Chondrocyte (in vitro differentiated cells): ENCODE measurements around the gene CPZ. TPM values are rescaled to one million over a fixed set of nuclear protein-coding genes. Genes with fewer than 3 reads are reported as not detected.

ENCODE experiments used
- DNase-seq: peaks from one replicate; pipeline ENCODE4 v3.0.0; 2021; ENCODE audit warnings: mixed read lengths, low spot score
- H3K27ac Mint-ChIP-seq: one replicate; pipeline ENCODE4 v1.8.0; 2021; ENCODE audit warnings: mild to moderate bottlenecking, moderate library complexity, mixed read lengths; ENCODE audit not compliant: unreplicated experiment
- H3K27me3 Mint-ChIP-seq: 2 replicates; pipeline ENCODE4 v1.8.0; 2021; ENCODE audit warnings: low read depth, mixed read lengths
- H3K36me3 Mint-ChIP-seq: 2 replicates; pipeline ENCODE4 v1.8.0; 2021; ENCODE audit warnings: low read depth, mixed read lengths
- H3K4me1 Mint-ChIP-seq: 2 replicates; pipeline ENCODE4 v1.8.0; 2021; ENCODE audit warnings: low read depth, mild to moderate bottlenecking, mixed read lengths
- H3K4me3 Mint-ChIP-seq: one replicate; pipeline ENCODE4 v1.8.0; 2021; ENCODE audit warnings: mild to moderate bottlenecking, moderate library complexity, mixed read lengths; ENCODE audit not compliant: unreplicated experiment
- H3K9me3 Mint-ChIP-seq: 2 replicates; pipeline ENCODE4 v1.8.0; 2021; ENCODE audit warnings: low read depth, mixed read lengths
- total RNA-seq: library from RNA; stranded (reverse); gene quantifications from 3 replicates; pipeline ENCODE4 v1.2.1, GENCODE V29; 2021
- TF ChIP-seq, protein P1 (sequence below): fragments of 200-600 bp; sonication (generic); IDR thresholded peaks from 2 replicates; pipeline ENCODE4 v1.5.0; 2021; ENCODE audit warnings: antibody characterized with exemption, mild to moderate bottlenecking, moderate library complexity

The CPZ gene
- total RNA-seq, 1 donor from 2014 or later = 9.5 TPM

DNA sequence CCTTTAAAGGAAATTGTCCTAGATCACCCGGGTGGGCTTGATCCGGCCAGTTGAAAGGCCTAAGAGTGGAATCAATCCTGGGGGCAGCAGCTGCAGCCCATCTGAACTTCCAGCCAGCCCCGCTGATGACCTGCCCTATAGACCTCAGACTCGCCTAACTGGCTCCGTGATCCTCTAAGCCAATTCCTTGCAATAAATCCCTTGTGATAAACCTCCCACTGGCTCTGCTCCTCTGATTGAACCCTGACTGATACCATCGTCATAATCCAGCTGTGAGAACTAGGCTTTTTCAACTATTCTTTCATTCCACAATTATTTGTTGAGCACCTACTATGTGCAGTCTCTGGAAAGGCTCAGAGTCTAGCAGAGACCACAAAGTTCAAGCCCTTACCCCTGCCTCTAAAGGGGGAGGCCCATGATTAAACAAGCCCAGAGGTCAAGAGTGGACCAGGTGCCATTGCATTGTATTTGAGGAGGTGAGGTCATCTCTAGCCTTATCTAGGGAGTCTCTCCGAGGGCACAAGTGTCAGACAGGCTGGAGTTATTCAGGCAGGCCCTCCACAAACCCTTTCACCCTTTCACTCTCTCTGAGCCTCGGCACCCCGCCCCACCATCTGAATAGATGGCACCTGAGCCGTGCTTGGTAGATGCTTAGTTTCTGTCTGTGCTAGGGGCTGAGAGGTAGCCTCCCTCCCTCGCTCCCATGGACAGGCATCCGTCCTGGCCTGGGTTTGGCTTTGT is 32.9 kb upstream of the CPZ start:
- Mint-ChIP-seq H3K4me3 (no peak overlapping the region), H3K27me3 (no peaks in the 10 kb centered on the region), H3K36me3 (no peaks in the 10 kb centered on the region), H3K4me1 (peaks cover 5% of the 10 kb centered on the region), H3K27ac (no peak overlapping the region), H3K9me3 (no peaks in the 10 kb centered on the region)
- TF ChIP-seq, protein P1, sequence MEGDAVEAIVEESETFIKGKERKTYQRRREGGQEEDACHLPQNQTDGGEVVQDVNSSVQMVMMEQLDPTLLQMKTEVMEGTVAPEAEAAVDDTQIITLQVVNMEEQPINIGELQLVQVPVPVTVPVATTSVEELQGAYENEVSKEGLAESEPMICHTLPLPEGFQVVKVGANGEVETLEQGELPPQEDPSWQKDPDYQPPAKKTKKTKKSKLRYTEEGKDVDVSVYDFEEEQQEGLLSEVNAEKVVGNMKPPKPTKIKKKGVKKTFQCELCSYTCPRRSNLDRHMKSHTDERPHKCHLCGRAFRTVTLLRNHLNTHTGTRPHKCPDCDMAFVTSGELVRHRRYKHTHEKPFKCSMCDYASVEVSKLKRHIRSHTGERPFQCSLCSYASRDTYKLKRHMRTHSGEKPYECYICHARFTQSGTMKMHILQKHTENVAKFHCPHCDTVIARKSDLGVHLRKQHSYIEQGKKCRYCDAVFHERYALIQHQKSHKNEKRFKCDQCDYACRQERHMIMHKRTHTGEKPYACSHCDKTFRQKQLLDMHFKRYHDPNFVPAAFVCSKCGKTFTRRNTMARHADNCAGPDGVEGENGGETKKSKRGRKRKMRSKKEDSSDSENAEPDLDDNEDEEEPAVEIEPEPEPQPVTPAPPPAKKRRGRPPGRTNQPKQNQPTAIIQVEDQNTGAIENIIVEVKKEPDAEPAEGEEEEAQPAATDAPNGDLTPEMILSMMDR = no peak
- no peak for DNase-seq

DNA sequence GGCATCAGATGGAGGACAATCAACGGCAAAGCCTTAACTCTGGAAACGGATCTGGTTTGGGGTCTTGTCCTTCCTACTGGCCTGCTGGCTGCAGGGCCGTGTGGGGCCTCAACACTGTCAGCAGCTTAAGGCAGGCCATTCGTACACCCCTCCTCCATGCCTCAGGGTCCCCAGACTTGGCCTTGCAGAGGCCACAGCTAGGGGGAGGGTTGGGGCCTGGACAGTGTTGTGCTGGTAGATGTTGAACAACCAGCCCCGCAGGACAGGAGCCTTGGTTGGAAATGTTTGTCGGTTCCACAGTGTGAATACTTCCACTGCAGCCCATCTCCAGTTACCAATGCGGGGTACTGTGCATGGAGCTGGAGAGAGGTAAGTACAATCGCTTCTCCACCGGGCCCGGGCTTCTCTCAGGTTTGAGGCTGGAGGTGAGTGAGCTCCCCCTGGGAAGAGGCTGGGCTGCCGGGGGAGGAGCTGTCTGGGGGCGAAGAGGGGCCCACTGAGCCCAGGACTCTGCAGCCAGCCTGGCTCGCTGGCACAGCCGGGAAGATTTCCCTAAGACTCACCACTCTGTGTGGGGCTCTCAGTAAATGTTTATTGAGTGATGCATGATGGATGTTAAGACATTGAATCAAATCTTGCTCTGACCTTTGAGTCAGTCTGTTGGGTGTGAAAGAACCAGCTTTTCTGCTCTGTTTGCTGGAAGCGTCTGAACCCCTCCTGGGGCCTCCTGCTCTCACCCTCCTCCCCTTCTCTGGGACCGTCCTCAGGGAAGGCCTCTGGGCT is 32.1 kb upstream of the CPZ start:
- no peaks in the 10 kb centered on the region for H3K9me3 Mint-ChIP-seq
- TF ChIP-seq, protein P1 = no peak
- no peak overlapping the region for H3K4me3 Mint-ChIP-seq
- no peaks in the 10 kb centered on the region for H3K27me3 Mint-ChIP-seq
- DNase-seq = no peak
- no peaks in the 10 kb centered on the region for H3K36me3 Mint-ChIP-seq
- H3K27ac Mint-ChIP-seq = no peak overlapping the region
- H3K4me1 Mint-ChIP-seq = peaks cover 5% of the 10 kb centered on the region

DNA sequence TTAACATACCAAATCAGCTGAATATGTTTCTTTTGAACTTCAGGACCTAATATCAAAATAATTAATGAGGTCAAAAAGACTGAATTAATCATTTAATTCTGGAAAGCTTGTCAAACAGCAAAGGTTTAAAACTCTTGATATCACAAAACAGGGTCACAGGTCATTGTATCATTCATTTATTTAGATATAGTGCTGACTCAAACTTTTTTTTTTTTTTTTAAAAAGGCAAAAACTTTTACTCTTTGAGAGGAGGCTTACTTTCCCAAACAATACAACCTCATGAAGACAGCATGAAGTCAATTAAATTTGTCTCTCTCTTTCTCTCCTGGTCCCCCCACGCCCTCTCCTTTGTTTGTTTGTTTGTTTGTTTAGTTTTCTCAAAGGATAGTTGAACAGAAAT is 28.0 kb upstream of the CPZ start:
- Mint-ChIP-seq H3K36me3 (no peaks in the 10 kb centered on the region), H3K9me3 (no peaks in the 10 kb centered on the region), H3K27me3 (no peaks in the 10 kb centered on the region), H3K4me3 (no peak overlapping the region), H3K27ac (no peak overlapping the region), H3K4me1 (peaks cover 17% of the 10 kb centered on the region)
- TF ChIP-seq, protein P1 = no peak
- no peak for DNase-seq

DNA sequence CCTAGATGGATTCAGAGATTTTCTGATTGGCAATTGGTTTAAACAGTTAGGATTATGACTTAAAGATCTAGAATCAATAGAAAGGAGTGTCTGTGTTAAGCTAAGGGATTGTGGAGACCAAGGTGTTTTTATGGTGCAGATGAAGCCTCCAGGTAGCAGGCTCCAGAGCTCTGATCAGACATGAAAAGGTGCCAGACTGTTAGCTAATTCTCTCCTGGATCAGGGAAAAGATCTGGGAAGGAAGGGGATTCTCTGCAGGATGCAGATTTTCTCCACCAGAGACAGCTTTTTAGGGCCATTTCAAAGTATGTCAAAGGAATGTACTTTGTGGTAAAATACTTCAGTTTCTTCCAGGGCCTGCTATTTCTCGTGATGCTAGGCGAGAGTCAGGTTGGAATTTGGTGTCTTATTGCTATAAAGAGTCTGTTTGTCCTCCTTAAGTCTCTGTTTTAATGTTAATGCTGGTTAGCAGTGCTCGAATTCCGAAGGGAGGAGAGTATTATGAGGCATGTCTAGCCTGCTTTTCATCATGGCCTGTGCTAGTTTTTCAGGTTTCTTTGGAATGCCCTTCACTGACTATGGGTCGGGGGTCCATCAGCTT is 24.4 kb upstream of the CPZ start:
- Mint-ChIP-seq H3K27me3 (peaks cover 3% of the 10 kb centered on the region), H3K4me3 (no peak overlapping the region), H3K4me1 (peaks cover 17% of the 10 kb centered on the region), H3K36me3 (no peaks in the 10 kb centered on the region), H3K27ac (peak overlapping the region; percentile 6), H3K9me3 (no peaks in the 10 kb centered on the region)
- TF ChIP-seq, protein P1 = no peak
- DNase-seq = no peak

DNA sequence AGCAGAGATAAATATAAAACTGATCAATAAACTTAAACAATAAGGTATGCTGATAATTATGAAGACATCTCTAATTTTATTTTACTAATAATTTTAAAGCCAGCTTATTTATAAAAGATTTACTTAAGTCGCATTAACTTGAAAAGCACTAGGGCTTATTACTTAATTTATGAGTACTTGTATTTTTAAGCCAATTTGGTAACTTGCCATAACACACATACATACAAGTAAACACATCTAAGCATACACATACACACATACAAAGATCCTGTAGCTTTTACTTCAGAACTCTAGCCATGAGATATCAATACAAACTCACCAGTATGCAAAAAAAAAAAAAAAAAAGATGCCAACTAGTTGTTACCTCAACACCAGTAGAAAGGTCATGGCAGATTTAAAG is 22.4 kb upstream of the CPZ start:
- TF ChIP-seq, protein P1 = no peak
- DNase-seq = no peak
- Mint-ChIP-seq H3K27me3 (peaks cover 3% of the 10 kb centered on the region), H3K4me1 (peaks cover 17% of the 10 kb centered on the region), H3K9me3 (no peaks in the 10 kb centered on the region), H3K36me3 (no peaks in the 10 kb centered on the region), H3K4me3 (no peak overlapping the region), H3K27ac (no peak overlapping the region)
